Glomerular visceral epithelial cell (primary cell): Measurements from ENCODE around the gene CCDC186.
"Not testable (repeated sequence)": the region's sequence is repeated elsewhere in the genome, so short reads cannot be mapped to it uniquely, and the experiment has no call there.

Experiments
- DNase-seq: peaks from one replicate; pipeline ENCODE4 v3.0.0-alpha.2; 2016; ENCODE audit errors: extremely low spot score

CCDC186 gene

DNA sequence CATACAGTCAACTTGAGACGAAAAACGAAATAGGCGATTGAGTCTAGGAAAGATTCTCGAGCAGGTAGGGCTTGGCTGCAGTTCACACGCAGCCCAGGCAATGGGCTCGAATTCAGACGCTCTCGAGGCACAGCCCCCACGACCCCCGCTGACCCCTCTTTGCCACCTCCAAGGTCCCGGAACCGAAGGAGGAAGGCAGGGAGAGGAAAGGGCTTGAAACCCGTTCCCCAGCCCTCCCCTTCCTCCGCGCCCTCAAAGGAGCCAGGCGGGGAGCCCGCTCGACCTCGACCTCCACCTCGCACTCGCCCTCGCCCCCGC is 441 bp downstream of the CCDC186 start:
- no peak for DNase-seq

- no peak for DNase-seq
Observed at GRCh38 chr10:114172776-114173602, 1.0 kb downstream of the CCDC186 start.

- DNase-seq: no peak
Observed at GRCh38 chr10:114172216-114172615, 1.8 kb downstream of the CCDC186 start.

GRCh38 chr10:114168450-114169009 is 5.5 kb downstream of the CCDC186 start:
- DNase-seq: no peak

- DNase-seq: no peak
Observed at GRCh38 chr10:114167985-114168384, 6.0 kb downstream of the CCDC186 start.

DNA sequence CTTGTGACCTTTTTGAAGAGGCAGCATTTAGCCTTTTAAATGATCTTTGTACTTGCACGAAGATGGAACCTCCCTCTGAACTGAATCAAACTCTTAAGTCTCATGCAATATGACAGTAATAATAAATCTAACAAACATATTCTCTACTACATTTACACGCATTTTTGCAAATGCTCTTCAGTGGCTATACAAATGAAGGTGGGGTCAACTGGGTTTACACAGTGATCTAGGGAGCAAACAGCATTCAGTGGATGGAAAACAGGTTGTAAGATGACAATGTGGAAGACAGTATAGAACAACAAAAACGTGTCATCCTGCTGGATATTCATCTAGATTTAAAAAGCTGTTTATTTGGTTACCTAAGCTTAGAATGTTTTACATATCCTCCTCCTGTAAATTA is 7.5 kb downstream of the CCDC186 start:
- DNase-seq: no peak

- no peak for DNase-seq
Observed at GRCh38 chr10:114166043-114166442, 8.0 kb downstream of the CCDC186 start.

GRCh38 chr10:114163062-114163461 is 10.9 kb downstream of the CCDC186 start:
- DNase-seq: no peak

- no peak for DNase-seq
Observed at GRCh38 chr10:114157912-114158311, 16.1 kb downstream of the CCDC186 start.

DNA sequence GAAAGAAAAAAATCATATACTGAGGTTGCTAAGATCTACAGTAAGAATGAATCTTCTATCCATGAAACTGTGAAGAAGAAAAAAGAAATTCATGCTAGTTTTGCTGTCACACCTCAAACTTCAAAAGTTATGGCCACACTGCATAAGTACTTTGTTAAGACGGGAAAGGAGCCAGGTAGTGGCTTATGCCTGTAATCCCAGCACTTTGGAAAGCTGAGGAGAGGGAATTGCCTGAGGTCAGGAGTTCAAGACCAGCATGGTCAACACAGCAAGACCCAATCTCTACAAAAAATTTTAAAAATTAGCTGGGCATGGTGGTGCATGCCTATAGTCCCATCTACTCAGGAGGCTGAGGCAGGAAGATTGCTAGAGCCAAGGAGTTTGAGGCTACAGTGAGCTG is 22.1 kb downstream of the CCDC186 start:
- DNase-seq: no peak

GRCh38 chr10:114151486-114151885 is 22.5 kb downstream of the CCDC186 start:
- peak; percentile 74 for DNase-seq

GRCh38 chr10:114149476-114149875 is 24.5 kb downstream of the CCDC186 start:
- not testable (repeated sequence) for DNase-seq

DNA sequence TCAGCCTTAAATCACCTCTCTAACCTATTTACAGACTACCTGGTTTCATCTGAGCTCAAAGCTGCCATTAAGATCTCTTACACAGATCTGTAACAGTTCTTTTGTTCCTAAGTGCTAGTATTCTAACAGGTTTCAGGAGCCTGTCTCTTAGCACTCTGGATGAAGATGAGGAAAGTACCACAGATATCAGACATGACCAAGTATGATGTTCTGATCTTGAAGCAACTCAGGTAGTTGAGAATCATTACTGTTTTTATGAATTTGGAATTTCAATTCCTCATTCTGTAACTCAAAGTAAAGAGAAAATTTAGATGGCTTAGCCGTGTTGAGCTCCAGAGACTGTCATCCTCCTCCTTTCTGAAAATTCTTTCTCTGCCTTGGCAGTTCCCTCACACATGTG is 30.8 kb downstream of the CCDC186 start:
- DNase-seq: no peak

- no peak for DNase-seq
Observed at GRCh38 chr10:114142018-114142417, 32.0 kb downstream of the CCDC186 start.

DNA sequence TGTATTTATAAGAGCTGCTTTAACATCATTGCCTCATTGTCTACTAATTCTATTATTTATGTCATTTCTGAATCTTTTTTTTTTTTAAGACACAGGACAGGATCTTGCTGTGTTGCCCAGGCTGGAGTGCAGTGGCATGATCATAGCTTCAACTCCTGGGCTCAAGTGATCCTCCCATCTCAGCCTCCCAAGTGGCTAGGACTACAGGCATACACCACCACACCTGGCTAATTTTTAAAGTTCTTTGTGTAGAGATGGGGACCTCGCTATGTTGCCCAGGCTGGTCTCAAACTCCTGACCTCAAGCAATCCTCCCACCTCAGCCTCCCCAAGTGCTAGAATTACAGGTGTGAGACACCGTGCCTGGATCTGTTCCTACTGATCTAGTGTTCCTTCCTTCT is 33.2 kb downstream of the CCDC186 start:
- not testable (repeated sequence) for DNase-seq

GRCh38 chr10:114140036-114140435 is 34.0 kb downstream of the CCDC186 start:
- DNase-seq: no peak

DNA sequence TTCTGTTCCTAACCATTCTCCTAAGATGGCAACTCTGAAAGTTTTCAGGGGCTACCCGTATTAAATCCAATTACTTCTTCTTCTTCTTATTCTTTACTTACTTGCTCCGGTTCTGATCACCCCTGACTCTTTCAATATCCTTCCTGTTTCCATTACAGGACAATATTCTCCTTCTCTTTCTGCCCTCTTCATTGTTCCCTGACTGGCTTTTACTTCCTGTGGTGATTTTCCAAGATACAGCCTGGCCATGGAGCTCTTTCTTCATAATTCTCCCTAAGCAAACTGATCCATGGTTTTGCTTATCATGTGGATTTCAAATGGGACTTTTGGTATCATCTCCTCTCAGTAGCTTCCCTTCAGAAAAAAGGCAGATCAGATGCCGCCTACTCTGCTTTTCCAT is 35.4 kb downstream of the CCDC186 start:
- no peak for DNase-seq

GRCh38 chr10:114135476-114135875 is 38.5 kb downstream of the CCDC186 start:
- no peak for DNase-seq

DNA sequence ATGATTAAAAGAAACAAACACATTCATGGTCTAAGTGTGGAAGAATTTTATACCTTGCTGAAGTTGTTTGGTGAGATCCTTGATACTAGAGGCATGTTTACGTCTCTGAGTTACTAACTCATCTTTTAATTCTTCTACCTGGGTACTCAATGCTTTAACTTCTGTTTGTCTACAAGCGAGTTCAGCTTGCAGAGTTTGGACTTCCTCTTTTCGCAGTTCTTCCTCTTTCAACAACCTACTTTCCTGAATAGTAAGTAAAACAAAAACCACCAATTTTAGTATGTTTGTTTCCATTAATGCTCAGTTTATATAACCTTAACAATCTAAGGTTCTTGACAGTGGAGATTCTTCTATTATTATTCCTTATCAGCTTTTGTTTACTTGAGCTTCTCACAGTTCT is 42.9 kb downstream of the CCDC186 start:
- no peak for DNase-seq

DNA sequence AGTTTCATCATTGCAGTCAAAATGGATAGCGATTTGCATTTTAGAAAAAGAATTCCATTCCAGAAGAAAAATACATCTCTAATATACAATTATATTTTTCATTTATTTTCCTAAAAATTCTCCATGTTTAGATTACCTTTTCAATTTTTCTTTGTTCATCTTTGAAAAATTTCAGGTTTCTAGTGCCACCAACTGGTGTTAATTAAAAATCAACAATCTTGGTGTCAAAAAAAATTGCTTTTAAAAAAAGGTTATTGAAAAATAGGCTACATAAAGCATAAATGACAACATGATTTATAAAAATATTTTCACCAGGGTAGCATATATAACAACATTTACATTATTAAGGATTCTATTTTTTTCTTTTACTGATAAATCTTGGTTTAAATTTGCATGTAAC is 53.0 kb downstream of the CCDC186 start:
- DNase-seq: no peak

- DNase-seq: no peak
Observed at GRCh38 chr10:114118514-114118913, 55.5 kb downstream of the CCDC186 start.

DNA sequence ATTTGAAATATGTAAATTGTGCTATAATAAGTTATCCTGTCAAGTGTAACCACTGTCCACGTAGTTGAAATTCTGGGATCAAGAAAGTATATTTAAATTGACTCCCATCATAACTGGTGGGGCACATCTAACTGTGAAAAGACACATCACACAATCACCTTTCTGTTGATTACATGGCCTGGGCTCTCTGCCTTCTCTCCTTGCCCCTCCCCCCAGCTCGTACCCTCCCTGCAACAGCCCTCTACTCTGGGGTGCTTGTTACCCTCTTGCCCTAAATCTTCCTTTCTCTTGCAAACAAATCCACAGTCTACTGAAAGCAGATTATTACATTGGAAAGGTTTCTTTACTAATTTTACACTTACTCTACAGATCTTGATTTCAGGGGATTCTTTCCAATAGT is 56.3 kb downstream of the CCDC186 start:
- no peak for DNase-seq

DNA sequence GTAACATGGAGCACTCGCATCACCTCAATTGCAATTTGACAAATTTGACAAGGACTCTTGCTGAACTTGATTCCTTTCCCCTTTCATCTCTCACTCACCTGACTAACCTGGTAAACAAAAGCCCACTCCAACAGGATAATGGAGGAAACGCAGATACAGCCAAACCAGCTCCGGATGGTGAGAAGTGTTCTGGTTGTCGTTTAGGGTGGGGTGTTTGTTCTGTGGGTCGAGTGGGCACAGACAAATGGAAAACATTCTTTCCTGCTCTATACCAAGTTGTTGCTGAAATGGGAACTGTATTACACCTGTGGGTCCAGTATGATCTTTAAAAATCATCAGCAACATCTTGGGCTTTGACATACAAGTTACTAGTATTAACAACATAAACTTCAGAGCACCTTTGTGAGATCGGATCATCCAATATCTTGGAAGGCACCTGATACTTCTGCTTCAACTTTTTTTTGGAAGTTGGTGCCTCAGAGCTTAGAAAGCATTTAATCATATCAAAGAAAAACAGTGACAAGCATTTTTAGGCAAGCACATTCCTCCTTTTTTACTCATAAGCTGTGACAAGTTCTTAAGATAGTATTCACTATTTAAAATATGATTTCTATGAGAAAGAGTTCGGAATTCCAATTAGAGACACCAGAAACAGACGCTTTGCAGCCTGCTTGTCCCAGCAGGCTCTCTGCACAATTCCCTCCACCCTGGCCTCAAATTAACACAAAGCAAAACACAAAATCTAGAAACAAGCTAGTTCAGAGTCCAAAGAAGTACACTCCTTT is 58.1 kb downstream of the CCDC186 start:
- no peak for DNase-seq
